H1 (cell line): ENCODE data around the gene SEC22C. TPM values are rescaled to one million over a fixed set of nuclear protein-coding genes. Genes with fewer than 3 reads are reported as not detected.

ENCODE experiments used
- CHD7 ChIP-seq: fragments of 300-600 bp; sonication (generic); IDR thresholded peaks from 2 replicates; pipeline ENCODE4 v1.7.1; 2012; ENCODE audit warnings: low read length, moderate library complexity, mild to moderate bottlenecking, inconsistent platforms; ENCODE audit not compliant: insufficient replicate concordance
- CREB1 ChIP-seq: IDR thresholded peaks from 2 replicates; pipeline ENCODE4 v1.6.1; 2012; ENCODE audit warnings: inconsistent platforms
- EP300 ChIP-seq, 2 experiments: IDR thresholded peaks; 1 replicate in 1 of 2; 2 replicates in 1 of 2; pipeline ENCODE4 v1.6.1; 2011 to 2012; ENCODE audit warnings: low read depth in 2 of 2, low read length in 2 of 2, mild to moderate bottlenecking in 2 of 2, borderline replicate concordance in 1 of 2, inconsistent platforms in 1 of 2, moderate library complexity in 1 of 2
- KDM4A ChIP-seq: IDR thresholded peaks from one replicate; pipeline ENCODE4 v1.7.1; 2012; ENCODE audit warnings: low read depth, mild to moderate bottlenecking, moderate library complexity, low read length, inconsistent platforms; ENCODE audit not compliant: severe bottlenecking
- NRF1 ChIP-seq: IDR thresholded peaks from 2 replicates; pipeline ENCODE4 v1.6.1; 2011; ENCODE audit warnings: mild to moderate bottlenecking, low read depth, low read length, improper control_type of control experiment
- POU5F1 ChIP-seq: IDR thresholded peaks from 2 replicates; pipeline ENCODE4 v1.6.1; 2011; ENCODE audit warnings: low read depth, mild to moderate bottlenecking, low read length, moderate library complexity
- SIX5 ChIP-seq: IDR thresholded peaks from 2 replicates; pipeline ENCODE4 v1.6.1; 2011; ENCODE audit warnings: mild to moderate bottlenecking, low read depth, low read length
- SP2 ChIP-seq: IDR thresholded peaks from 2 replicates; pipeline ENCODE4 v1.6.1; 2012; ENCODE audit warnings: mild to moderate bottlenecking, low read length, inconsistent platforms
- SP4 ChIP-seq: IDR thresholded peaks from 2 replicates; pipeline ENCODE4 v1.6.1; 2012; ENCODE audit warnings: low read length, inconsistent platforms
- SRF ChIP-seq: IDR thresholded peaks from 2 replicates; pipeline ENCODE4 v1.6.1; 2011; ENCODE audit warnings: mild to moderate bottlenecking, low read depth, low read length, moderate library complexity
- SUZ12 ChIP-seq: fragments of 200-600 bp; sonication (generic); IDR thresholded peaks from 2 replicates; pipeline ENCODE4 v1.6.1; 2012; ENCODE audit warnings: mild to moderate bottlenecking, inconsistent platforms, low read length, moderate library complexity, mixed read lengths
- polyA plus RNA-seq, 7 experiments: library from polyadenylated mRNA; depleted of rRNA in 3 of 7; stranded (reverse) in 5 of 7; unstranded in 2 of 7; fragments of >200 nt in 5 of 7; fragments of 200-250 nt in 2 of 7; gene quantifications; 1 replicate in 5 of 7; 2 replicates in 1 of 7; 4 replicates in 1 of 7; pipeline versions ENCODE4 v1.2.1 to v1.2.3, GENCODE V29; 2011 to 2013; ENCODE audit warnings: missing spikeins in 2 of 7, mixed read lengths in 2 of 7
- total RNA-seq: library from RNA; stranded (reverse); fragmentation: NEBNext Ultra II Directional; extraction: Animal tissue kit (Norgen Biotek cat#: 25700); gene quantifications from 2 replicates; pipeline ENCODE4 v1.2.1, GENCODE V29; 2021

The SEC22C gene
- total and polyA plus RNA-seq, 2 of the 8 experiments (the other 6 are each of a cell fraction or from before 2014, with no cell fraction given): 23.4 to 38.3 TPM

DNA sequence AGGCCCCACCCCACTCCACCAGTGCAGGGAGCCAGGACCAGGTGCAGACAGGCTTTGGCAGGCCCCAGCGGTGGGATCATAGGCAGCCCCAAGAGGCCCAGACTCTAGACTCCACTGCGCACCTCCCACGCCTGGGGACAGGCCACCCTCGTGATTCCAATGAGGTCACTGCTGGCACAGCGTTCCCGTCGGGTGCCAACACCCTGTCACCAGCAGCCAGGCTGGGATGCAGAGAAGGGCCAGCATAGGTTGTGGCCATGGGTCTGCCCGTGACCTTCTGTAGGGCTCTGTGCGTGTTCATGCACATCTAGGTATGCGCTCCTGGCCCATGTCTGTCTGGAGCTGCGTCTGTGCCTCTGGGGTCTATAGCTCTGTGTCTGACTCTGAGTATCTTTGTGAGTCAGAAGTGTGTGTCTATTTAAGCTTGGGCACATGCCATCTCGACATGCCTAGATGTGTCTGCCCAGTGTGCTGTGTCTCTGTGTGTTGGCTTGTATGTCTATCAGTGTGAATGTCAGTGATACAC, 66.3 kb downstream of the SEC22C start (continued):
- TF ChIP-seq CHD7 (no peak), POU5F1 (no peak), SRF (no peak), EP300 (IDR thresholded peaks at IDR 0.05; ENCODE audit: borderline replicate concordance in 1 of 2, low read depth in 2 of 2, low read length in 2 of 2) (no peak), SUZ12 (no peak), SP2 (no peak), CREB1 (no peak), SP4 (no peak), KDM4A (no peak), NRF1 (no peak), SIX5 (no peak)
